Naive B cell (primary cell): ENCODE measurements around the gene YARS2. TPM values are rescaled to one million over a fixed set of nuclear protein-coding genes. Genes with fewer than 3 reads are reported as not detected.

Source experiments
- polyA plus RNA-seq, 6 donors: library from polyadenylated mRNA; unstranded; fragments of 300-500 nt; fragmentation: Illumina TruSeq; gene quantifications; one replicate each; pipeline ENCODE4 v1.2.3, GENCODE V29; 2021; ENCODE audit warnings: low read depth in 6 of 6

YARS2 gene
- polyA plus RNA-seq, 6 donors from 2014 or later, result 7.8 to 19.2 (median 13.0) TPM

Other genes starting within 250 kb of the YARS2 start
- gene DNM1L, start 76.6 kb downstream of the YARS2 start, polyA plus RNA-seq, result 10 to 100 TPM in 5 of 6 donors, 1 to 10 TPM in 1; 5.2 to 22.2 (median 15.9) TPM
- gene PKP2, start 140.9 kb upstream of the YARS2 start, polyA plus RNA-seq, result not detected